NOMO-1 (cell line): ENCODE data around the gene MED26.

Experiments
- DNase-seq, 2 experiments: peaks; one replicate each; lab custom pipeline; 2025; ENCODE audit not compliant: unreplicated experiment in 2 of 2; lab: John Stamatoyannopoulos, UW

MED26 gene

DNA sequence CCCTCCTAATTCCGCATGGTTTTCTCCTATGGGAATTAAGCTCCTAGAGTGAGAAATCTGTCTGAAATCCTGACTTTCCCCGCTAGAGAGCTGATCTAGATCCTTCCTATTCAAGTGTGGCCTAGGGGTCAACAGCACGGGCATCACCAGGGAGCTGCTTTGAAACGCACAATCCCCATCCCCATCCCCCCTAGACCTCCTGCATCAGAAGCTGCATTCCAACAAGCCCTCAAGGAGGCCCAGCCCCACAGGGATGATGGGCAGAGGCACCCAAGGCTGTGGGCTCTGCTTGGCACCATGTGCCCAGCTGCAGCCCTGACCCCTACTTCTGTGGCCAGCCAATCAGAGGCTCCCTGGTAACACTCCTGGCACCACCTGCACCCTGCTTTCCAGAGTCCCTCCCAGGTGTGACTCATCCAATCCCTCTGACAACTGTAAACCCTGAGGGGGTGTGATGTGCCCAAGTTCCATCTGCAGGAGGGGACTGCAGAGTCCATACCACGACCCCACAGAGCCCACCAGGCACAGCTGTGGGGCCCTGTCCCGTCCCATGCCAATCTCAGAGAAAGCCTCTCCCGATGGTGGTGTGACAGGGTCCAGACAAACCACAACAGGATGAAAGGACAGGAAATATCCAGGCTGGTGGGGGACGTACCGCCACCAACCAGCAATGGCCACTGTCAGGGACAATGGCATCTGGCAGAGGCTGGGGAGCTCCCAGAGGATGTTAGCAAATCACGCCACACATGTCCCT lies 36.0 kb downstream of the MED26 start:
- DNase-seq, result no peak

GRCh38 chr19:16590876-16591802 lies 36.9 kb downstream of the MED26 start:
- DNase-seq, result no peak

- no peak for DNase-seq
Measured at GRCh38 chr19:16589917-16590316, 38.1 kb downstream of the MED26 start.

DNA sequence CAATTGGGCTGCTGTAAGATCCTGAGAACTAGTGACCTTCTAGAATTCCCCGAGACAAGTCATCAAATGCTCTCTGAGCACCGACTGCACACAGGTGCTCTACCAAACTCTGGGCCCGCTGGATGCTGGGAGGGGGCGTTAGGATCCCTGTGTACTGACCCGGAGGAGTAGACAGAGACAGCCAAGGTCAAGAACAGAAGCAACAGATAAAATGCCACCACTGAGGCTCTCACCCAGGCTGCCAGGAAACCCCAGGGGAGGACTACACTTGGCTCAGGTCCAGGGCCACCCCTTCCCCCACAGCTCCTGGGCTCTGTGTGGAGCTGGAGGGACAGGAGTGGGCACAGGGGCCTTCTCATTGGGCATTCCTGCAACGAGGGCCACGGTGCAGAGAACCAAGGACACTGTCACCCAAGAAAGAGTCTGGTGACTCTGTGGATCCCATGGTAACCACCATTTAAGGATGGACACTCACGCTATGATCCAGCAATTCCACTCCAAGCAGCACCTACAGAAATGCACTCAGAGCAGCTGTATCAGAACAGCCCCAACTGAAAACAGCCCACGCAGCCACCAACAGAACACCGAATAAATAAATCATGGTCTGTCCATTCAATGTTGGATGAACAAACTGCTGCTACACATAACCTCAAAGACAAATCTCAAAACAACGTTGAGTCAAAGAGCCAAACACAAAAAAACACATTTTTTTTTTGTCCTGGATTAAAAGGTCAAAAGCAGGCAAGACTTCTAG lies 39.0 kb downstream of the MED26 start:
- DNase-seq, result no peak

GRCh38 chr19:16587833-16588823 lies 39.9 kb downstream of the MED26 start:
- peak; percentile 85 to 93 for DNase-seq

DNA sequence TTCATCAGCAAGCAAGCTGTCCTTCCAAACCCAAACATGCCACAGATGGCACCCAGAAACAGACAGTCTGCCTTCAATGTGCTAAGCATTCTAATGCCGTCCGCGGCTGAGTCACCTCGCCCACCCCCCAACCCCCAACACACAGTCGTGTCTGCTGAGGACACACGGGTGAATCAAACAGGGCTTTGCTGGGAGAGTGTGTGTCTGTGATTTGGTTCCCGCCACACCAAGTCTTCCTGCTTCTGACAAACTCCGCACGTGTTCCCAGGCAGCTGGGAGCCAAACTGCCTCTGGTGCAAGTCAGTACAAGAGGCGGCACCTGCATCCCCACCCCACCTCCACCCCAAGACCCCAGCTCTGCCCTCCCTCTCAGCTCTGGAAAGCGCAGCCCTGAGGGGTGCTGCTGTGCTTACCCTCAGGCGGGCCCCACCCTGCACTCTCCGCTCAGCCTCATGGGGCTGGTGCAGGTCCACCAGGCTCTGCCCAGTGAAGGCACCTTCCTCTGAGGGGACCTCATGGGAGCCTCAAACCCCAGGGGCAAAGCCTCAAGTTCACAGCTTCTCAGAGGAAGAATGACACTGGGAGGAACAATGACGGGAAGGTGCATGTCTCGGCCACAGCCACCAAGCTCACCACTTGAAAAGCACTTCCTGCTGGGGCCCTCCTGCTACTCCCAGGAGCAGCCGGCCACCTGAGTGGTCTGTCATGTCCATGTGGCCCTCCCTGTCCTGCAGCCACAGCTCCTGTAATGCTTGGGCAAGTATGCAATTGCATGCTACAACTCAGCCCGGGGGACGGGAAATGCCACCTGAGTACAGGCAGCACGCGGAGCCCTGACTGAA lies 40.8 kb downstream of the MED26 start:
- DNase-seq, result no peak

DNA sequence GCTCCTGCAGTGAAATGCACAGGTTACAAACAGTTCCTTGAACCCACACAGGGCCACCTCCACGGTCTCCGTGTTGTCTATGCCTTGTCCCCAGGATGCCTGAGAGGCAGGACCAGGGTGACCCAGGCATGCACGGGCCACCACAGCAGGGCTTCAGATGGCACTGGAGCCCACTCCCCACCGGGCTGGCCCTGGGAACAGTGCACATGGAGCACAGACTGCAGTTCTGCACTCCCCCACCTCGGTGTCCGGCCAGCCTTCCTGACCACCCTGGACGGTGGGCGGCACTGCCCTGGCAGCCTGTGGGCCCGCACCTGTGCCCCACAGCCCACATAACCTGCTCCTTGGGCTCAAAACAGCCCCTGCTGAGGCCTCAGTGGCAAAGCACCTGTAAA lies 41.5 kb downstream of the MED26 start:
- no peak for DNase-seq

GRCh38 chr19:16585808-16586476 lies 42.1 kb downstream of the MED26 start:
- DNase-seq, result peak; percentile 71 to 75

GRCh38 chr19:16585094-16585801 lies 42.8 kb downstream of the MED26 start:
- no peak for DNase-seq

DNA sequence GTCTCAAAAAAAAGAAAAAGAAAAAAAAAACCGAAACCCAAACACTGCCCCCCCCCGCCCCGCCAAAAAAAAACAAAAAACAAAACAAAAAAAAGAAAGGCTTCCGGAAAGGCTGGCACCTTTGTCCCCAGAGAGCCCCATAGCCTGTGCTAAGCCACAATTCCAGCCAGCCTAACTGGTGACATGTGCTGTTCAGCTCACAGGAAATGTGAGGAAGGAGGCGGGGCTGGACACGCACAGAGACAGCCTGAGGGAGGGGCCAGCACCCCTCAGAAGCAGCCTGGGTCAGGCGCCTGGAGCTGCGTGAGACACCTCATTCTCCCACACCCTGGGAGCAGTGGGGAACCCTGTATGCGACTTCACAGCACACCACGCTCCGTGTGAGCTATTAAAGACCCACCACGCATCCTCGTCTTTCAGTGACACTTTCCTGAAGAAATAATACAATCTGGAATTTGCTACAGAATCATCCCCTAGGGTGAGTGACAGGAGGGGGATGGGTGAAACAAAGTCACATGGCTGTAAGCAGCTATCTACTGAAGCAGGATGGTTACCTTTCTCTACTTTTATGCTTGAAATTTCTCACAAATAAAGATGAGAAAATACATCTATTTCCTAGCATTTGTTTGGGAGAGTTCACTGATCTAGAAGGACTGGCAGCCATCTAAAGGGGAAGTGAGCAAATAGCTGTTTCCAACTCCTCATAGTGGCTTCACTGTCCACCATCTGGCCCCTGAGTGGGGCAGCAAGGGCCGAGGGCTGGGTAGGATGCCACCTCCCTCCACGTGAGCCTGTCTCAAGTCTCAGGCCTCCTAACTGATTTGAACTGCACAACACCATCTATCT lies 43.5 kb downstream of the MED26 start:
- peak; percentile 61 to 70 for DNase-seq

- no peak for DNase-seq
Measured at GRCh38 chr19:16582486-16583261, 45.3 kb downstream of the MED26 start.

DNA sequence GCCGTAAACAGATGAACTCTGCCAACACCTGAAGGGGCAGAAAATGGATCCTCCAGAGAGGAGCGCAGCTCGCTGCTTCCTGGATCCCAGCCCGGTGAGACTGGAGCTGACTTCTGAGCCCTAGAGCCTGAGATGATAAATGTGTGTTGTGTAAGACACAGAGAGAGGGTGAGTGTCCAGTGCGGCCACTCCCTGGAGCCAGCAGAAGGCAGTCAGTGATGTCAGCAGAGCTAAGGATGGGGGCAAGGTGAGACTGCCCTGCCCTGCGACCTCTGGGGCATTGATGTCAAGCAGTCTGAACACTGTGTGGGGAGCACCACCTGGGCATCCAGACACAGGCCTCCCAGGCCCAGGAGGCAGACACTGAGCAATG lies 46.0 kb downstream of the MED26 start:
- no peak for DNase-seq

DNA sequence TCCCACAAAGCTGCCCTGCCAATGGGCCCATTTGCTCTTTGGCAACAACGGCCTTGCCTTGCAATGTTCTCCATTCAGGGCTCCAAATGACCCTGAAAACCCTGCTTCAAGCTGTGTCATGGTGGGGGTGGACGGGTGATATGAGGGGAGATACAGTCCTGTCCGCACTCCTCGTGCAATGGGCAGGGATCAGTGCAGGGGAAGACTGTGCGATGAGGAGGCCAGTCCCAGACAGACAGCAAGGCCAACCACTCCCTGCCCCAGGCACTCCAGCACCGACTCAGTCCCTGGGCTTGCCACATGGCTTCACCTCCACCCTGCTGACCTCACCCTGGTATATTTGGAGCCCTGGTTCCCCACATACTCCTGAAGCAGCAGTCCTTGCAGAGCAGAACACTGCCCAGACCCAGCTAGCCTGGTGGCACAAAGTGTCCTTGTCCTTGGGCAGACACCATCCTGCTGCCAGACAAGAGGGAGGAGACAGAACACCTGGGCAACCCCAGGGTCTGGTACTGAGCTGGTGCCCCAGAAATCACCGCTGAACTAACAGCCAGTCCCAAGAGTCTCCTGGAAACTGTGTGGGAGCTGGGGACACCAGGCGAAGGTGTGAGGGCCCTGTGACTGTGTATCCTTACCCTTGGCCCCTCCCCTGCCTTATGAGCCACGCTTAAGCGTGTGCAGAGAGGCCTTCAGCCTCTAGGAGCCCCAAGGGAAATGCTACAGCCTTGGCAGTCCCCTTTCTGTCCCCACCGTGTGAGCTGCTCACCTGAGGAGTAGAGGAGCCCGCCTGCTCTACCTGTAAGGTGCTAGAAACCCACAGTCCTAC lies 46.6 kb downstream of the MED26 start:
- no peak for DNase-seq

DNA sequence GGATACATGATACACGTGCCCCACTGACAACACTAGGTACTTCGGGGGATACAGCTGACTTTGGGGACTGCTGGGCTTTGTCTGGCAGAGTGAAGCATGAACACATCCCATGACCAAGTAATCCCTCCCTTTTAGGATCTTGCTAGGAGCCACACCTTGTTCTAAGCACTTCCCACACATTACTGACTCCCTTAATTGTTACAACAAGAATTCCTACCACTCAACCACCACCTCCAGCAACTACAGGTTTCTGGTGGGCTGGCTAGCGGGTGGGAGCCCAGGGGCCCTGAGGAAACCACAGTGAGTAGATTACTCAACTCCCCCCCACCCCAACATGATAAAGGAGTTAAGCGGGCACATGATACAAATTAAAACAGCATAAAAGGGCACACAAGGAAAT lies 48.6 kb downstream of the MED26 start:
- DNase-seq, result no peak

- DNase-seq, result no peak
Measured at GRCh38 chr19:16577531-16577985, 50.4 kb downstream of the MED26 start.
